GM06990 (cell line): ENCODE measurements around the gene GCNA.

Experiments
- DNase-seq: peaks from one replicate; pipeline ENCODE4 v3.0.0-alpha.2; 2011; ENCODE audit not compliant: insufficient read length; ENCODE audit errors: extremely low read depth
- H3K27me3 ChIP-seq: replicated peaks from 2 replicates; pipeline ENCODE4 v1.6.0; 2011; ENCODE audit warnings: low read length; ENCODE audit not compliant: control insufficient read depth, insufficient read depth
- H3K36me3 ChIP-seq: 2 replicates; pipeline ENCODE4 v1.5.1; 2011; ENCODE audit warnings: low read length; ENCODE audit not compliant: control insufficient read depth, insufficient read depth
- H3K4me3 ChIP-seq: replicated peaks from 2 replicates; pipeline ENCODE4 v1.5.1; 2011; ENCODE audit warnings: low read depth, mild to moderate bottlenecking, control low read depth, low read length
- CTCF ChIP-seq: IDR thresholded peaks from 2 replicates; pipeline ENCODE4 v1.5.1; 2011; ENCODE audit warnings: low read length, control low read depth, mild to moderate bottlenecking, inconsistent platforms; ENCODE audit not compliant: insufficient read depth, poor library complexity, severe bottlenecking

Gene GCNA

GRCh38 chrX:71623714-71624113, 45.5 kb downstream of the GCNA start:
- DNase-seq, result no peak
- no peaks in the 10 kb centered on the region for H3K27me3 ChIP-seq
- no peak for TF ChIP-seq CTCF
- H3K4me3 ChIP-seq, result no peak overlapping the region
- H3K36me3 ChIP-seq, result no peaks in the 10 kb centered on the region

GRCh38 chrX:71625471-71625870, 47.2 kb downstream of the GCNA start:
- Histone ChIP-seq H3K4me3 (no peak overlapping the region), H3K27me3 (no peaks in the 10 kb centered on the region), H3K36me3 (no peaks in the 10 kb centered on the region)
- DNase-seq, result no peak
- TF ChIP-seq CTCF, result no peak

GRCh38 chrX:71626576-71626975, 48.3 kb downstream of the GCNA start:
- no peak for DNase-seq
- no peaks in the 10 kb centered on the region for H3K27me3 ChIP-seq
- no peaks in the 10 kb centered on the region for H3K36me3 ChIP-seq
- H3K4me3 ChIP-seq, result no peak overlapping the region
- TF ChIP-seq CTCF, result no peak

GRCh38 chrX:71627588-71628404, 49.6 kb downstream of the GCNA start:
- Histone ChIP-seq H3K27me3 (no peaks in the 10 kb centered on the region), H3K4me3 (no peak overlapping the region), H3K36me3 (no peaks in the 10 kb centered on the region)
- no peak for DNase-seq
- TF ChIP-seq CTCF, result no peak

GRCh38 chrX:71629467-71629866, 51.2 kb downstream of the GCNA start:
- Histone ChIP-seq H3K4me3 (no peak overlapping the region), H3K36me3 (no peaks in the 10 kb centered on the region), H3K27me3 (no peaks in the 10 kb centered on the region)
- TF ChIP-seq CTCF, result no peak
- DNase-seq, result no peak
